K562 (cell line): ENCODE results near the gene ZDHHC12. TPM values are rescaled to one million over a fixed set of nuclear protein-coding genes. Genes with fewer than 3 reads are reported as not detected.

Experiments
- DNMT1 ChIP-seq: fragments of 450-650 bp; IDR thresholded peaks from 2 replicates; pipeline ENCODE4 v1.6.1; 2016; ENCODE audit warnings: antibody characterized with exemption, mild to moderate bottlenecking
- FOXM1 ChIP-seq, 2 experiments: fragments of 450-650 bp in 1 of 2; sonication (generic) in 1 of 2; formaldehyde crosslinking in 1 of 2; IDR thresholded peaks; 2 replicates each; pipeline versions ENCODE4 v1.6.1 to v1.9.0; 2017 to 2022; ENCODE audit warnings: low read depth in 2 of 2, mild to moderate bottlenecking in 2 of 2, missing genetic modification reagents in 1 of 2, moderate library complexity in 1 of 2
- GTF2B ChIP-seq: IDR thresholded peaks from 2 replicates; pipeline ENCODE4 v1.6.1; 2011; ENCODE audit not compliant: insufficient read length; ENCODE audit errors: extremely low read depth
- JUN ChIP-seq, 2 experiments: sonication (generic) in 1 of 2; formaldehyde crosslinking in 1 of 2; IDR thresholded peaks; 2 replicates each; pipeline versions ENCODE4 v1.6.1 to v1.8.0; 2012 to 2022; ENCODE audit warnings: borderline replicate concordance in 2 of 2, mild to moderate bottlenecking in 2 of 2, improper control_type of control experiment in 1 of 2, low read depth in 1 of 2, low read length in 1 of 2, missing genetic modification reagents in 1 of 2
- KDM5B ChIP-seq: fragments of 200-600 bp; sonication (generic); IDR thresholded peaks from 2 replicates; pipeline ENCODE4 v1.6.1; 2012; ENCODE audit warnings: low read depth, mild to moderate bottlenecking, moderate library complexity, low read length, control low read depth, inconsistent platforms; ENCODE audit not compliant: insufficient replicate concordance
- LARP7 ChIP-seq: fragments of 450-650 bp; IDR thresholded peaks from 2 replicates; pipeline ENCODE4 v1.6.1; 2016
- LCOR ChIP-seq: sonication (generic); formaldehyde crosslinking; IDR thresholded peaks from 2 replicates; pipeline ENCODE4 v1.8.0; 2022; ENCODE audit warnings: mild to moderate bottlenecking, missing genetic modification reagents
- NFRKB ChIP-seq: fragments of 450-650 bp; IDR thresholded peaks from 2 replicates; pipeline ENCODE4 v1.6.1; 2016; ENCODE audit warnings: low read depth
- NR1H2 ChIP-seq: sonication (generic); formaldehyde crosslinking; IDR thresholded peaks from 2 replicates; pipeline ENCODE4 v1.4.0; 2020; ENCODE audit warnings: mild to moderate bottlenecking, missing genetic modification reagents
- PTRF ChIP-seq: fragments of 450-650 bp; IDR thresholded peaks from 2 replicates; pipeline ENCODE4 v1.6.1; 2016; ENCODE audit warnings: mild to moderate bottlenecking, missing genetic modification characterization, missing compliant biosample characterization
- RAD21 ChIP-seq, 2 experiments: fragments of 250-450 bp in 1 of 2; fragments of 450-650 bp in 1 of 2; sonication (Bioruptor Pico) in 1 of 2; formaldehyde crosslinking in 1 of 2; IDR thresholded peaks in 1 of 2; conservative IDR thresholded peaks in 1 of 2; 2 replicates each; pipeline versions ENCODE4 v1.4.0 to v1.8.0; 2020 to 2022; ENCODE audit warnings: mild to moderate bottlenecking in 2 of 2, moderate library complexity in 1 of 2
- RBM22 ChIP-seq: fragments of 200-400 bp; formaldehyde crosslinking; IDR thresholded peaks from 2 replicates; pipeline ENCODE4 v1.6.1; 2018; ENCODE audit warnings: low read length, low read depth; ENCODE audit not compliant: poor library complexity, severe bottlenecking
- SAFB ChIP-seq: fragments of 200-400 bp; formaldehyde crosslinking; IDR thresholded peaks from 2 replicates; pipeline ENCODE4 v1.6.1; 2017; ENCODE audit warnings: low read depth, low read length, borderline replicate concordance
- SIN3A ChIP-seq, 2 experiments: fragments of 150-350 bp in 1 of 2; IDR thresholded peaks; 2 replicates each; pipeline ENCODE4 v1.6.1; 2011 to 2016; ENCODE audit warnings: borderline replicate concordance in 2 of 2, low read depth in 2 of 2, low read length in 2 of 2, mild to moderate bottlenecking in 2 of 2, moderate library complexity in 2 of 2; ENCODE audit not compliant: control insufficient read depth in 1 of 2
- SIN3B ChIP-seq: fragments of 450-650 bp; IDR thresholded peaks from 2 replicates; pipeline ENCODE4 v1.6.1; 2017; ENCODE audit warnings: low read depth, mild to moderate bottlenecking, moderate library complexity
- SMAD2 ChIP-seq: fragments of 150-350 bp; IDR thresholded peaks from 2 replicates; pipeline ENCODE4 v1.6.1; 2014; ENCODE audit warnings: low read depth, mild to moderate bottlenecking, low read length
- SMARCA5 ChIP-seq: fragments of 450-650 bp; IDR thresholded peaks from 2 replicates; pipeline ENCODE4 v1.6.1; 2016
- SRSF1 ChIP-seq: fragments of 200-400 bp; formaldehyde crosslinking; IDR thresholded peaks from 2 replicates; pipeline ENCODE4 v1.6.1; 2017; ENCODE audit warnings: mild to moderate bottlenecking, low read depth, low read length, moderate library complexity
- TAF15 ChIP-seq: fragments of 200-400 bp; formaldehyde crosslinking; IDR thresholded peaks from 2 replicates; pipeline ENCODE4 v1.6.1; 2017; ENCODE audit warnings: mild to moderate bottlenecking, low read depth, low read length, moderate library complexity
- TEAD1 ChIP-seq, 2 experiments: fragments of 450-650 bp in 1 of 2; sonication (generic) in 1 of 2; formaldehyde crosslinking; IDR thresholded peaks; 2 replicates each; pipeline versions ENCODE4 v1.4.0 to v1.8.0; 2020 to 2022; ENCODE audit warnings: mild to moderate bottlenecking in 2 of 2, missing genetic modification reagents in 1 of 2
- THRA ChIP-seq: fragments of 450-650 bp; IDR thresholded peaks from 2 replicates; pipeline ENCODE4 v1.6.1; 2017; ENCODE audit warnings: mild to moderate bottlenecking, moderate library complexity
- ZNF699 ChIP-seq: fragments of 250-450 bp; sonication (Bioruptor Pico); IDR thresholded peaks from 2 replicates; pipeline ENCODE4 v1.8.0; 2021; ENCODE audit warnings: mild to moderate bottlenecking, moderate library complexity; ENCODE audit not compliant: insufficient replicate concordance
- polyA plus RNA-seq, 8 experiments: library from polyadenylated mRNA; depleted of rRNA in 4 of 8; stranded (reverse) in 5 of 8; unstranded in 3 of 8; fragments of >200 nt; fragmentation: Nextera tagmentation in 2 of 8; fragmentation: Illumina TruSeq in 1 of 8; extraction: Ambion mirVana in 2 of 8; extraction: Trizol in 1 of 8; gene quantifications; 2 replicates each; pipeline versions ENCODE4 v1.2.1 to v1.2.3, GENCODE V29; 2011 to 2014; ENCODE audit warnings: inconsistent platforms in 1 of 8, missing spikeins in 1 of 8
- total RNA-seq, 7 experiments: library from RNA; depleted of rRNA in 6 of 7; stranded (reverse); fragments of >200 nt in 6 of 7; fragmentation: Illumina TruSeq in 2 of 7; extraction: Trizol in 2 of 7; gene quantifications; 2 replicates each; pipeline versions ENCODE4 v1.2.1 to v1.2.3, GENCODE V29; 2011 to 2021; ENCODE audit warnings: low replicate concordance in 1 of 7
- TF ChIP-seq, protein P1 (sequence below): fragments of 200-400 bp; formaldehyde crosslinking; IDR thresholded peaks from 2 replicates; pipeline ENCODE4 v1.6.1; 2017; ENCODE audit warnings: mild to moderate bottlenecking, low read depth, low read length, moderate library complexity

ZDHHC12 gene
- total and polyA plus RNA-seq, 9 of the 15 experiments (the other 6 are each of a cell fraction or from before 2014, with no cell fraction given): 0.21 to 38.0 (median 13.8) TPM

DNA sequence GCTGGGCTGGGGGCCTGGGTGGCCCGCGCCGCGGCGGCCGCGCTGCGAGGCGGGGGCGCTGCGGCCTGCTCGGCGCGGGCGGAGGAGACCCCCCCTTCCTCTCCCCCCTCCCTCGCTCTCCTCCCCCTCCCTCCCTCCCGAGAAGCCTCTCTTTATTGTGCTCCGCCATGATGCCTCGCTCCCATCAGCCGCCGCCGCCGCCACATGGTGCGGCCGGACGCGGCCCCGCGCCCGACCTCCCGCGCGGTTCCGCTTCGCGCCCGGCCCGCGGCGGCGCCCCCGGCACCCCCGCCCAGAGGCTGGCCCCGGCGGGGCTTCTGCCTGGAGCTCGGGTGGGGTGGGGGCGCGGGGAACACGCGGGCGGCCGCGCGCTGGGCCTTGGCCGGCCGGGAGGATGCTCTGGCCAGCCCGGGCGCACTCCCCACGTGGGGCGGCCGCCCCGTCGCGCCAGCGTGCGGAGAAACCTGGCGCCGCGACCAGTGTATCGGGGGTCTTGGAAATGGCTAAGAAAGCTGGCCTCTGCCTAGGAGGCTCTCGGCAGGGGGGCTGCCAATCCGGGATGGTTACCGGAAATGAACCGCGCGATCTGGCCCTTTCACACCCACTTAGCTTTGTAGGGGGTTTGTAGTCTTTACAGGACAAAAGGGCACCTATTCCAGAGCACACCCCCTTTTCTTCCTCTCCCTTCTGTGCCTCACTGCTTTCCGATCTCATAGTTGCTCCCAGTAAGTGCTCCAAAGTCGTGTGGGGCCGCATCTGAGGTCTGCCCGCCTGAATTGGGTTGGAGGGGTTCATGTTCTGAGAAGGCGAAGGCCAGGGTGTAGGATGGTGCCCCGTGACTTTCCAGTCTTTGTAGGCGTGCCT, 33.9 kb downstream of the ZDHHC12 start (continued):
- TF ChIP-seq PTRF (no peak), DNMT1 (no peak), ZNF699 (CRISPR knock-in tag) (no peak), RBM22 (peak; percentile 25), SMAD2 (no peak), JUN (IDR thresholded peaks at IDR 0.05; ENCODE audit: borderline replicate concordance, low read depth, low read length) (no peak), JUN (CRISPR knock-in tag; IDR thresholded peaks at IDR 0.05; ENCODE audit: borderline replicate concordance) (no peak), SIN3B (no peak), FOXM1 (IDR thresholded peaks at IDR 0.05; ENCODE audit: low read depth) (no peak), FOXM1 (CRISPR knock-in tag; IDR thresholded peaks at IDR 0.05; ENCODE audit: low read depth) (no peak), NR1H2 (no peak), THRA (no peak), LARP7 (no peak), SIN3A (IDR thresholded peaks at IDR 0.05; ENCODE audit: borderline replicate concordance in 2 of 2, control insufficient read depth in 1 of 2, low read depth in 2 of 2, low read length in 2 of 2) (peak in 1 of 2 experiments; percentile 80; a peak in 3 of 4 replicates), TEAD1 (CRISPR knock-in tag; IDR thresholded peaks at IDR 0.05) (peak in 1 of 2 experiments; percentile 45; a peak in 1 of 4 replicates), SRSF1 (no peak), KDM5B (peak; percentile 55), TAF15 (no peak), GTF2B (no peak), SMARCA5 (no peak), RAD21 (CRISPR knock-in tag; conservative IDR thresholded peaks at IDR 0.05 in 1 of 2, IDR thresholded peaks at IDR 0.05 in 1 of 2) (no peak), SAFB (no peak), NFRKB (no peak), LCOR (CRISPR knock-in tag) (peak; percentile 61; the same call in 1 of the 2 replicates)
- TF ChIP-seq, protein P1, sequence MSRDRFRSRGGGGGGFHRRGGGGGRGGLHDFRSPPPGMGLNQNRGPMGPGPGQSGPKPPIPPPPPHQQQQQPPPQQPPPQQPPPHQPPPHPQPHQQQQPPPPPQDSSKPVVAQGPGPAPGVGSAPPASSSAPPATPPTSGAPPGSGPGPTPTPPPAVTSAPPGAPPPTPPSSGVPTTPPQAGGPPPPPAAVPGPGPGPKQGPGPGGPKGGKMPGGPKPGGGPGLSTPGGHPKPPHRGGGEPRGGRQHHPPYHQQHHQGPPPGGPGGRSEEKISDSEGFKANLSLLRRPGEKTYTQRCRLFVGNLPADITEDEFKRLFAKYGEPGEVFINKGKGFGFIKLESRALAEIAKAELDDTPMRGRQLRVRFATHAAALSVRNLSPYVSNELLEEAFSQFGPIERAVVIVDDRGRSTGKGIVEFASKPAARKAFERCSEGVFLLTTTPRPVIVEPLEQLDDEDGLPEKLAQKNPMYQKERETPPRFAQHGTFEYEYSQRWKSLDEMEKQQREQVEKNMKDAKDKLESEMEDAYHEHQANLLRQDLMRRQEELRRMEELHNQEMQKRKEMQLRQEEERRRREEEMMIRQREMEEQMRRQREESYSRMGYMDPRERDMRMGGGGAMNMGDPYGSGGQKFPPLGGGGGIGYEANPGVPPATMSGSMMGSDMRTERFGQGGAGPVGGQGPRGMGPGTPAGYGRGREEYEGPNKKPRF: no peak
